Gastrocnemius medialis (tissue), 4 donors: ENCODE data around the gene NETO2. TPM values are rescaled to one million over a fixed set of nuclear protein-coding genes. Genes with fewer than 3 reads are reported as not detected.
"Not testable (repeated sequence)": the region's sequence is repeated elsewhere in the genome, so short reads cannot be mapped to it uniquely, and the experiment has no call there.

Experiments
- ATAC-seq, 2 donors: fragments of 150-250 bp; one replicate each; pipeline ENCODE4 v1.9.1; 2016
- DNase-seq, 2 donors: peaks; one replicate each; pipeline ENCODE4 v3.0.0-alpha.2; 2019
- H3K27ac ChIP-seq, 4 donors: fragments of 200-600 bp; sonication (generic); 1 replicate in 1 of 4; 2 replicates in 3 of 4; pipeline ENCODE4 v1.5.1; 2016 to 2018; ENCODE audit warnings: mild to moderate bottlenecking in 2 of 4, moderate library complexity in 1 of 4
- H3K27me3 ChIP-seq, 3 donors: fragments of 200-600 bp; sonication (generic) in 2 of 3; 1 replicate in 1 of 3; 2 replicates in 2 of 3; pipeline versions ENCODE4 v1.5.1 to v1.6.0; 2016 to 2019; ENCODE audit warnings: mild to moderate bottlenecking in 1 of 3, moderate library complexity in 1 of 3
- H3K36me3 ChIP-seq, 2 donors: fragments of 200-600 bp; sonication (generic) in 1 of 2; one replicate each; pipeline ENCODE4 v1.5.1; 2017 to 2018
- H3K4me1 ChIP-seq, 2 donors: fragments of 200-600 bp; sonication (generic) in 1 of 2; one replicate each; pipeline ENCODE4 v1.5.1; 2016 to 2017; ENCODE audit warnings: mild to moderate bottlenecking in 2 of 2
- H3K4me3 ChIP-seq, 4 donors: fragments of 200-600 bp; sonication (generic) in 3 of 4; 1 replicate in 1 of 4; 2 replicates in 3 of 4; pipeline ENCODE4 v1.5.1; 2016 to 2019; ENCODE audit warnings: mild to moderate bottlenecking in 2 of 4
- H3K9me3 ChIP-seq, 3 donors: fragments of 200-600 bp; sonication (generic) in 2 of 3; 1 replicate in 1 of 3; 2 replicates in 2 of 3; pipeline ENCODE4 v1.5.1; 2016 to 2019
- POLR2A ChIP-seq, 2 donors: fragments of 450-650 bp; IDR thresholded peaks; one replicate each; pipeline ENCODE4 v1.6.1; 2017; ENCODE audit warnings: antibody characterized with exemption in 2 of 2, mild to moderate bottlenecking in 2 of 2, moderate library complexity in 2 of 2
- in situ Hi-C, 4 donors: fragments of 200-750 bp; cut with MboI; loops; one replicate each; pipeline versions ENCODE4 v1.15.0 to v1.8.0; 2017; ENCODE audit warnings: low sequenced_read_pairs in 4 of 4
- intact Hi-C: fragments of 100-400 bp; cut with DNase I; formaldehyde crosslinking; loops from one replicate; pipeline ENCODE4 v1.15.1; 2023; ENCODE audit warnings: low total_unique reads
- total RNA-seq, 4 donors: library from RNA; depleted of rRNA; stranded (reverse); fragments of >200 nt; gene quantifications; one replicate each; pipeline versions ENCODE4 v1.1.0 to v1.2.3, GENCODE V29; 2016
- TF ChIP-seq, protein P1 (sequence below), 5 experiments: fragments of 450-650 bp in 3 of 5; fragments of 200-600 bp in 2 of 5; sonication (generic) in 2 of 5; IDR thresholded peaks in 4 of 5; conservative IDR thresholded peaks in 1 of 5; 1 replicate in 4 of 5; 2 replicates in 1 of 5; pipeline ENCODE4 v1.5.1; 2016 to 2019; ENCODE audit warnings: antibody characterized with exemption in 5 of 5, mild to moderate bottlenecking in 3 of 5, moderate library complexity in 3 of 5

Gene NETO2
- total RNA-seq, 4 donors from 2014 or later, result 0.31 to 5.9 (median 2.6) TPM

DNA sequence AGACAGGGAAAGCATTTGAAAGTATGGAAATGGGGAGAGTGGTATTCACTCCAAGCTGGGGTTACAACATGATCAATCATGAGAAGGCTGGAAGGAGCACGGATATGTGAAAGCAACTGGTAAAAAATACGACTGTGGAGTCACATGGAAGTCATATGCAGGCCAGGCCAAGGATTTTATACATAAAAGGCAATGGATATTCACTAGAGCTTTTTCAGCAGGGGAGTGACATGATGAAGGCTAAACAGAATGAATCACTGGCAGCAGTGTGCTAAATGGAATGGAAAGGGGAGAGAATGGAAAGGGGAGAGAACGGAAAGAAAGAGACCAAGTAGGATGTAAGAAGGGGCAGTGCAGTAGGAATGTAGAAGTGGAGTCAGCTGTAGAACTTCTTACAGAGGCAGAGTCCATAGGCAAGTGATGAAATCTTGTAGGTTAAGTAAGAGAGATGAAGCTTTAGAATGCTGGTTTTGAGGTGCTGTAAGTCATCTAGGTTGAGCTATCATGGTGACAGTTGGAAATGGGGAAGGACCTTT is 13.0 kb upstream of the NETO2 start:
- Histone ChIP-seq H3K9me3 (no peaks in the 10 kb centered on the region), H3K4me3 (no peak overlapping the region), H3K36me3 (peaks cover 0 to 37% of the 10 kb centered on the region in 2 donors), H3K27ac (no peak overlapping the region), H3K27me3 (no peaks in the 10 kb centered on the region), H3K4me1 (no peaks in the 10 kb centered on the region)
- intact Hi-C loops, result no loop called here
- no peak for DNase-seq
- no peak for ATAC-seq
- in situ Hi-C loops, result no loop called here
- TF ChIP-seq, protein P1, sequence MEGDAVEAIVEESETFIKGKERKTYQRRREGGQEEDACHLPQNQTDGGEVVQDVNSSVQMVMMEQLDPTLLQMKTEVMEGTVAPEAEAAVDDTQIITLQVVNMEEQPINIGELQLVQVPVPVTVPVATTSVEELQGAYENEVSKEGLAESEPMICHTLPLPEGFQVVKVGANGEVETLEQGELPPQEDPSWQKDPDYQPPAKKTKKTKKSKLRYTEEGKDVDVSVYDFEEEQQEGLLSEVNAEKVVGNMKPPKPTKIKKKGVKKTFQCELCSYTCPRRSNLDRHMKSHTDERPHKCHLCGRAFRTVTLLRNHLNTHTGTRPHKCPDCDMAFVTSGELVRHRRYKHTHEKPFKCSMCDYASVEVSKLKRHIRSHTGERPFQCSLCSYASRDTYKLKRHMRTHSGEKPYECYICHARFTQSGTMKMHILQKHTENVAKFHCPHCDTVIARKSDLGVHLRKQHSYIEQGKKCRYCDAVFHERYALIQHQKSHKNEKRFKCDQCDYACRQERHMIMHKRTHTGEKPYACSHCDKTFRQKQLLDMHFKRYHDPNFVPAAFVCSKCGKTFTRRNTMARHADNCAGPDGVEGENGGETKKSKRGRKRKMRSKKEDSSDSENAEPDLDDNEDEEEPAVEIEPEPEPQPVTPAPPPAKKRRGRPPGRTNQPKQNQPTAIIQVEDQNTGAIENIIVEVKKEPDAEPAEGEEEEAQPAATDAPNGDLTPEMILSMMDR (IDR thresholded peaks at IDR 0.05 in 4 of 5, conservative IDR thresholded peaks at IDR 0.05 in 1 of 5), result no peak
- no peak for TF ChIP-seq POLR2A (IDR thresholded peaks at IDR 0.05)

DNA sequence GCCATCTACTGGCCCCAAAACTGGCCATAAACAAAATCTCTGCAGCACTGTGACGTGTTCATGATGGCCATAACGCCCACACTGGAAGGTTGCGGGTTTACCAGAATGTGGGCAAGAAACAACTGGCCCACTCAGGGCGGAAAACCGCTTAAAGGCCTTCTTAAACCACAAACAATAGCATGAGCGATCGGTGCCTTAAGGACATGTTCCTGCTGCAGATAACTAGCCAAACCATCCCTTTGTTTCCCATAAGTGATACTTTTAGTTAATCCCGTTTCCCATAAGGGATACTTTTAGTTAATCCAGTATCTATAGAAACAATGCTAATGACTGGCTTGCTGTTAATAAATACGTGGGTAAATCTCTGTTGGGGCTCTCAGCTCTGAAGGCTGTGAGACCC is 8.8 kb upstream of the NETO2 start:
- peaks cover 0 to 22% of the 10 kb centered on the region in 2 donors for H3K36me3 ChIP-seq
- in situ Hi-C loops, intact Hi-C loops, H3K27ac ChIP-seq, H3K4me1 ChIP-seq, DNase-seq, ATAC-seq, H3K27me3 ChIP-seq, H3K9me3 ChIP-seq, H3K4me3 ChIP-seq: not testable (repeated sequence)

DNA sequence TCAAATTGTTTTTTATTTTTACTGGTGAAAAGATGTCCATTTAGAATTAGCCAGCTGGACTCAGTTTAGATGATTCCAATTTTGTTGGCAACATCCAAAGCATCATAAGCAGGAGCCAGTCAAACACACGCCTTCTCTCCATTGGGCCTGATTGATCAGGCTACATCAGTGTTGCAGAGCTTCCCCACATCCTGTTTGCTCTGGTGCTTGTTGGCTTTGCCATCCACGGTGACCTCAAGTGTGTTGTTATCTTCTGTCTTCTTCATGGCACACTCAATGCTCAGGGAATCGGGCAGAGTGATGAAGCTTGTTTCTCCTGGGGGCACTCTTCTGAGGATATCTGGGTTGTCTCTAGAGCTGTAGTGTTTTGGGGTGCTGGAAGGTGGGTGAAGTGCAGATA is 6.3 kb upstream of the NETO2 start:
- H3K27me3 ChIP-seq, result no peaks in the 10 kb centered on the region
- no peaks in the 10 kb centered on the region for H3K4me1 ChIP-seq
- DNase-seq (no peak), ATAC-seq (no peak)
- intact Hi-C loops, result no loop called here
- no peak overlapping the region for H3K27ac ChIP-seq
- in situ Hi-C loops, result no loop called here
- H3K36me3 ChIP-seq, result peaks cover 0 to 18% of the 10 kb centered on the region in 2 donors
- H3K9me3 ChIP-seq, result no peaks in the 10 kb centered on the region
- H3K4me3 ChIP-seq, result no peak overlapping the region
- TF ChIP-seq, protein P1 (IDR thresholded peaks at IDR 0.05 in 4 of 5, conservative IDR thresholded peaks at IDR 0.05 in 1 of 5), result no peak
- TF ChIP-seq POLR2A (IDR thresholded peaks at IDR 0.05), result no peak

DNA sequence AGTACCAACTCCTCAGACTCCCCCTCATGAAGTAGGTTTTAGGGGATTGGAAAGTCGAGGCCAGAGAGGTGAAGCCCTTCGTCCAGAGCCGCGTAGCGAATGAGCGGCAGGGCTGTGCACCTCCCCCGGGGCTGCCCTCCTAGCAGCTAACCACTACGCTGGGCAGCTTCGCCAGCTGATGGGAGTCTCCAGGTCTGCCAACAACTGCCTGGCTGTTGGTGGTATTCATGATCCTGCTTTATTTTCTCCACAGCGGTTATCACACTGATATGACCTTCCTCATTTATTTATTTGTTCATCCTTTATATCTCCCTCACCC is 773 bp upstream of the NETO2 start:
- intact Hi-C loops, result loop anchor here (5.0 kb wide), 3 partner anchors 107 to 908 kb away; partner anchors contain the start of genes ITFG1 and PHKB
- Histone ChIP-seq H3K36me3 (no peaks in the 10 kb centered on the region), H3K27me3 (no peaks in the 10 kb centered on the region), H3K4me1 (no peaks in the 10 kb centered on the region), H3K27ac (peak overlapping the region in 2 of 4 donors; percentile 50 to 51), H3K9me3 (no peaks in the 10 kb centered on the region), H3K4me3 (peak overlapping the region; percentile 47 to 72 (median 60))
- in situ Hi-C loops, result loop anchor here in 2 of 4 donors (10.0 to 25.0 kb wide), 2 partner anchors 1018 to 1020 kb away; partner anchors contain the start of gene ABCC12 (in 1 of the 2)
- ATAC-seq, result peak in 1 of 2 donors; percentile 3
- no peak for TF ChIP-seq POLR2A (IDR thresholded peaks at IDR 0.05)
- TF ChIP-seq, protein P1 (IDR thresholded peaks at IDR 0.05 in 4 of 5, conservative IDR thresholded peaks at IDR 0.05 in 1 of 5), result peak in 1 of 5 experiments; percentile 8
- no peak for DNase-seq

DNA sequence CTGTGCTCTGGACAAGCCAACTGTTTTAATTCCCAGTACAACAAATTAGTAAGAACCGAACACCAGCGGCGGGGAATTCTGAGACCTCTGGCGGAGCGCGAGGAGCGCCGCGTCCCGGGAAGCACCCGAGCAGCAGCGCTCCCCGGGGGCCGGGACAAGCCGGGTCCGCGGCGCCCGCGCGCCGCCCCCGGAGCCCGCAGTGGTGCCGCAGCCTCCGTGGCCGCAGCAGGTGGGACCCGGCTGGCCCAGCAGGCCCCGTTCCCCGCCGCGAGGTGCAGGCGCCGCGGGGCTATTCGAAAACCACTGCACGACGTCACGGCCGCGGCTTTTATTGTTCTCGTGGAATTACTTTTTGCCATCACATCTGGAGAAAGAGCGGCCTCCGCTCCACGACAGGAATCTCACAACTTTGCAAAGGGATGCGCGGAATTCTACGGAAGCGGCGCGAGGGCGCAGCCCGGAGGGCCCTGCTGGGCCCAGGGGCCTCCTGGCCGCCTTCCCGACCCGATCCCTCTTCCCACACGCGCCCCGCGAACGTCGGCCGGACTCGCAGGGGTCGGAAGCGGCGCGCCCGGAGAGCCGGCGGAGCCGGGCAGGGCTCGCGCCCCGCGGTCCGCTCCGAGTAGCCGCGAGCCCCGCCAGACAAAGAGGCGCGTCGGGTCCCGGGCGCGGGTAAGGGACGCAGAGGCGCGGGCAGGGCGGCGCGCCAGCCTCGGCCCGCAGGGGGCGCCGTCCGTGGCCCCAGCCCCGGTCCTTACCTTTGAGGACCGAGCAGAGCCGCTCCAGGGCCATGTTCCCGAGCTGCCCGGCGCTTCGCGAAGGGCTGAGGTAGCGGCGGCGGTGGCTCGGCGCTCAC is 696 bp downstream of the NETO2 start:
- Histone ChIP-seq H3K9me3 (no peaks in the 10 kb centered on the region), H3K4me1 (no peaks in the 10 kb centered on the region), H3K36me3 (no peaks in the 10 kb centered on the region), H3K27ac (peak overlapping the region; percentile 47 to 64 (median 60)), H3K27me3 (no peaks in the 10 kb centered on the region), H3K4me3 (peak overlapping the region; percentile 55 to 78 (median 64))
- in situ Hi-C loops, result loop anchor here in 2 of 4 donors (10.0 to 25.0 kb wide), 2 partner anchors 1019 to 1022 kb away; partner anchors contain the start of gene ABCC12 (in 1 of the 2)
- intact Hi-C loops, result loop anchor here (2.0 to 5.0 kb wide), 5 partner anchors 106 to 1022 kb away; partner anchors contain the start of genes ITFG1 and PHKB
- DNase-seq (peak; percentile 4 to 19), ATAC-seq (peak; percentile 57 to 61)
- TF ChIP-seq, protein P1 (IDR thresholded peaks at IDR 0.05 in 4 of 5, conservative IDR thresholded peaks at IDR 0.05 in 1 of 5), result peak in 4 of 5 experiments; percentile 33 to 76 (median 71)
- no peak for TF ChIP-seq POLR2A (IDR thresholded peaks at IDR 0.05)
